Left kidney (tissue), 2 donors: ENCODE data around the gene PCNX1. TPM values are rescaled to one million over a fixed set of nuclear protein-coding genes. Genes with fewer than 3 reads are reported as not detected.
"Not testable (repeated sequence)": the region's sequence is repeated elsewhere in the genome, so short reads cannot be mapped to it uniquely, and the experiment has no call there.

Experiments
- DNase-seq: peaks from one replicate; pipeline ENCODE4 v3.0.0-alpha.2; 2013
- polyA plus RNA-seq: library from polyadenylated mRNA; unstranded; fragments of 120-200 nt; gene quantifications from one replicate; pipeline ENCODE4 v1.2.1, GENCODE V29; 2013; ENCODE audit not compliant: insufficient read length

PCNX1 gene
- polyA plus RNA-seq, 1 donor: 55.4 TPM

DNA sequence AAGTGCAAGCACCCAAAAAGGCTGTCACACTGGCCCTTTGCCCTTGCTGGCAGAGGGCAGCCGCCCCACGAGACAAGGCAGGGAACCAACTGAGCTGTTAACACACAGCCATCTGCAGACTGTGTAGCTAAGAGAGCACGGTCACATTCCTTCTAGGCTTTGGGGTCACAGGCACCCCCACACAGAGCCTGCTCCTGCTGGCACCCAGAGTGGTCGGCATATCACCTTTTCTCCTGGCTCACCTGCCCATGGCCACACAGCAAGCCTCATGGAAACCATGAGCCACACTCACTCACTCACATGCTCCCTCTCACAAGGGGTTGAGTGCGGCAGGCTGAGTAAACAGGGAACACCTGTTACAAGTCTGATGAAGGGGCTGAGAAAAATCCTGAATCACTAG, 214.5 kb downstream of the PCNX1 start:
- DNase-seq: no peak

DNA sequence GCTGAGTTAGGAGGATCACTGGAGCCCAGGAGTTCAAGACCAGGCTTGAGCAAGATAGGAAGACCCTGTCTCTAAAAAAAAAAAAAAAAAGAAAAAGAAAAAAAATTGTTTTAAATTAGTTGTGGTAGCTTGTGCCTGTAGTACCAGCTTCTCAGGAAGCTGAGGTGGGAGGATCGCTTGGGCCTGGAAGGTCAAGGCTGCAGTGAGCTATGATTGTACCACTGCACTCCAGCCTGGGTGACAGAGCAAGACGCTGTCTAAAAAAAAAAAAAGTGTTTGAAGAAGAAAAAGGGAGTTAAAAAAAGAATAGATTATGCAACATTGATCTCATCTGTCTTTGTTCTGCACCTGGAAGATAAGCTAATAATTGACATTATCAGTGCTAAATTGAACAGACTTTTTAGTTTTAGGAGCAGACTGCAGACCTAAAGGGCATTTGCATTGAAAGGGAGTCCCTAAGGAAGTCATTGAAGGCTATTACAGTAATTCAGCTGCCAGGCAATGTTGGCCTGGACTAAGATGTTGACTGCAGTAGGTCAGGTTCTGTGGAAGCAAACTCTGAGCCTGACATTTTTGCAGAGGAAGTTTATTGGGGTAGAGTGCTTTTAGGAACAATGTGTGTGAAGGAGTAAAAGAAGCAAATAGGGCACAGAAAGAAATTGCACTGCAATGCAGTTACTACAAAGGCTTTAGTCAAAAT, 215.8 kb downstream of the PCNX1 start:
- DNase-seq: no peak

DNA sequence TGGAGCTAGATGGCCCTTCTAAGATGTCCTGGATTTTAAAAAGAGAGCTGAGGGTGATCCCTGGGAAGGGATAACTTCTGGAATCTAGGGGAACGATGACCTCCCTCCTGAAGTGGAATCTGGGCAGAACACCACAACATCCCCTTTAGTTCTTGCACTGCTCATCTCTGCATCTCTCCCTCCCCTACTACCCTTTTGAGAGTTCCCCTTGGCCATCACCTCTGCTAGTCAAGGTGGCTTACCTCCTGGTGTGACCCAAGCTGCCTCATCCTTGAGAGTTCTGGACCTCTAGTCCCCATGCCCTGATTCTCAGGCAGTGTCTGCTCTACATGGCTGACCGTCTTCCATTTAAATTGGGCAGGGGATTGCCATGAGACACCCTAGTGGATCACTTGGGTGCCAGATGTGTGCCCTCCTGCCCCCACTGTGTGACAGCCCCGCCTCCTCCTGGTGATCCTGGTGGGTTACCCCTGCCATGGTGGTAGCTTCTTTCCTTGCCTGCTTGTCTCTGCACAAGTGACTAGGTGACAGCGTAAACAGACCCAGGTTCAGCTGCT, 216.4 kb downstream of the PCNX1 start:
- DNase-seq: no peak

DNA sequence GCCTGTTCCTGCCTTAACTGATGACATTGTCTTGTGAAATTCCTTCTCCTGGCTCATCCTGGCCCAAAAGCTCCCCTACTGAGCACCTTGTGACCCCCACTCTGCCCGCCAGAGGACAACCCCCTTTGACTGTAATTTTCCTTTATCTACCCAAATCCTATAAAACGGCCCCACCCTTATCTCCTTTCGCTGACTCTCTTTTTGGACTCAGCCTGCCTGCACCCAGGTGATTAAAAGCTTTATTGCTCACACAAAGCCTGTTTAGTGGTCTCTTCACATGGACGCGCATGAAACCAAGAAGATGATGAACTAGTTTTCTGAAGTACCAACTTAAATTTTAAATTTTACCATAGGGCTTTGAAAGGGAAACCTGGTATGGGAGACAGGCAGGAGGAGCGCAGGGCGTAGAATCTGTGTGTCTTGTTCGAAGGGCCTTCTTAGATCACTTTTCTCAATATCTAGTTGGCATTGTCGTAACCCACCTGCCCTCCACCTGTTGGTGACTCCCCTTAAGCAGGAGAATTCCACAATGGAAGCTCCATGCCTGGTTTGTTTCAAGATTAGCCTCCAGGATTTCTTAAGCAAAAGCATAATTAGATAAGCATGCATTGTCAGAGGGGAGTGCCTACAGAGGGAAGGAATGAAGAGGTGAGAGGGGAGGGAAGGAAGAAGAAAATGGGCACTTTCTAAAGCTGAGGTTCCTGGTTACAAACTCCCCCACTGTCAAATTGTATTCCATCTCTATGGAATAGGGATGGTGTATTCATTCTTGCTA, 222.6 kb downstream of the PCNX1 start:
- DNase-seq: not testable (repeated sequence)

GRCh38 chr14:71130491-71131179, 223.4 kb downstream of the PCNX1 start:
- DNase-seq: no peak

DNA sequence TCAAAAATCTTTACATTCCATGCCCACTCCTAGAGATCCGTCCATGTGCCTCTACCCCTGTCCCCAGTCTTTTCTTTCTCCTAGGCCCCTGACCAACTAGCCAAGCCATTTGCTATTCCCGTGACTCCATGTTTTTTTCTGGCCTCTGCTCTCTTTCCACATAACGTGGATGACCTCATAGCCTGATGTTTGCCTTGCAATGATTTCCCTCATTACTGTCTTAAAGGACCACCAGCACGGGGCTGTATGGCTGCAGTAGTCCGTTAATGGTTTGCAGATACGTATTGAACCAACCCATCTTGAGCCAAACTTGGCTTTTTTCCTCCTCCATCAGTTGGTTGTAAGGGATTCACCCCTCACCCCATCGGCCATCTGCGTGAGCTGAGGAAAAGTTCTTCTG, 226.0 kb downstream of the PCNX1 start:
- no peak for DNase-seq

GRCh38 chr14:71135496-71135895, 228.2 kb downstream of the PCNX1 start:
- DNase-seq: no peak

DNA sequence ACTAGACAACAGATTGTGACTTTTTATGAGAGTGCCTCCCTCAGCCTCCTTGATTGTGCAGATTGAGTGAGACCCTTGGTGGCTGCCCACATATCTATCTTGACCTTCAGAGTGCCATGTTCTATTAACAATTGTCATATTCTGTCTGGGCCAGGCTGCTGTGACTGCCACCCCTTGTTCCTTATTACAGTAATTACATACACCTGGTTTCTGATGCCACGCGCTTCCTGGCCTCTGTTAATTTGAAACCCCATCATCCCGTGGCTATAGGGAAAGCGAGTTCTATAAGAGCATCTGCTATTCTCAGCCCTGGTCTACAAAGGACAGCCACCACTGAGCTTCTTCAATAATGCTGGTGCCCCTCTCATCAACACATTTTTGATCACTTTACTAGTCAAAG, 228.7 kb downstream of the PCNX1 start:
- DNase-seq: no peak

GRCh38 chr14:71136386-71137060, 229.3 kb downstream of the PCNX1 start:
- no peak for DNase-seq

DNA sequence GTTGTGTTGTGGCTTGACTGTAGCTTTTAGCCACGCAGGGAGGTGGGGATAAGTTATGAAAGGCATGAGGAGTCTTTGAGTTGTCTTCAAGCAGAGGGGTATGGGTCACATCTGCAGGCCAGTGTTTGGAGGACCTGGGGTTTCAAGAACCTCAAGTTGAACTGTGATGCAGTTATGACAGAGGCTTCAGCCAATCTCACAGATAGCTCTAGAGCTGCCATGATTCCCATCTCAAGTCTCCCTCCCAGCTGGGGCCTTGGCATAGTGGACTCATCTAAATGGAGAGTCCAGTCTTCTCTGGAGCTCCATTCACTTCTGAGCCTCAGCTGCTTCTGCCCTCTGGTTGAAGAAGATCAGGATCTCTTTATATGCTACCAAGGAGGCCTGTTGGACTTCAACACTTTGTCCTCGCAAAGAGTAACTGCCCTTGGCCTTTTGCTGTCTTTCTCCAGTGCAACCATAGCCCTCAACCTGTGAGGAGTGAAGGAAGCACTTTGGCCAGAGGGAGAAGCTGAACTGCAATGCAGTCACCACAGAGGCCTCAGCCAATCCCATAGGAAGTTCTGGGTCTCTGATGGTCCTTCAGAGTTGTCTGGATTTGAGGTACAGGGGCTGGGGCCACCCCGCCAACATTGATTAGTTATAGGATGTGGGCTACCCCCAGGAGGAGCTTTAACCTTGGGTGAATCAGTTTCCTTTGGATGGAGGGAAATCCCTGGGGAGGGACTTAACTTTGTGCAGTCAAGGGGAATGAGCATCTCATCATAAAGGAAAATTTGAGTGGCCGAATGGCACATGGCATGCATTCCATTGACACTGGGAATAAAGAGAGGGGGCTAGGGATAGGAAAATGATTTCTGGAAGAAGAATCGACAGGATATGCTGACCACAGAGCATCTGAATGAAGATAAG, 230.5 kb downstream of the PCNX1 start:
- no peak for DNase-seq

- no peak for DNase-seq
Measured at GRCh38 chr14:71138448-71139293, 231.4 kb downstream of the PCNX1 start.

DNA sequence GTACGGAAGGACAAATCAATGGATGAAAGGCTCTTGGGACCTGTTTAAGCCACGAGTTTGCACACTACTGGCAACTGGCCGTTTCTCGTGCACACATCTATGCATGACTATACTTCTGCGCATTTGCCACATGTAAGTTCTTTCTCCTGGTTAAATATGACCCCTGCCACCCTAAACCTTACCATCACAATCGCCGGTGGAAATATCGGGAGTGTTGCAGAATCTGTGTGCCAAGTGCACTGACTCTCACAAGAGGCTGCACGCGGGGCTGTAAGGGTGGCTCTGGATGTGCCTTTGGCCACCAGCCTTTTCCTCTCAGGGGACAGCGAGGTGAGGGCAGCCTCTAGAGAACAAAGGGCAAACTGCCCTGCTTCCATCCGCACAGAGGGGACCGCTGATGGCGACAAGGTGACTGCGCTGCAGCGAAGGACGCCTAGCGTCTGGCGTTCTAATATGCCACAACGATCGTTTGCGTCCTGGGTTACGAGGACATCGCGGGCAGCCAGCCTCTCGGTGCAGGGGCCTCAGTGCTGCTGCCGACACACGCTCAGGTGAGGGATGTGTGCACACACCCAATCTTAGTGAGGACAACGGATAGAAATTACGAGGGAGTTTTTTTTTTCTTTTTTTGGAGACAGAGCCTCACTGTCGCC, 232.2 kb downstream of the PCNX1 start:
- no peak for DNase-seq

GRCh38 chr14:71140157-71140556, 232.9 kb downstream of the PCNX1 start:
- DNase-seq: no peak

GRCh38 chr14:71141701-71142374, 234.6 kb downstream of the PCNX1 start:
- no peak for DNase-seq

- DNase-seq: no peak
Measured at GRCh38 chr14:71142375-71143038, 235.2 kb downstream of the PCNX1 start.

DNA sequence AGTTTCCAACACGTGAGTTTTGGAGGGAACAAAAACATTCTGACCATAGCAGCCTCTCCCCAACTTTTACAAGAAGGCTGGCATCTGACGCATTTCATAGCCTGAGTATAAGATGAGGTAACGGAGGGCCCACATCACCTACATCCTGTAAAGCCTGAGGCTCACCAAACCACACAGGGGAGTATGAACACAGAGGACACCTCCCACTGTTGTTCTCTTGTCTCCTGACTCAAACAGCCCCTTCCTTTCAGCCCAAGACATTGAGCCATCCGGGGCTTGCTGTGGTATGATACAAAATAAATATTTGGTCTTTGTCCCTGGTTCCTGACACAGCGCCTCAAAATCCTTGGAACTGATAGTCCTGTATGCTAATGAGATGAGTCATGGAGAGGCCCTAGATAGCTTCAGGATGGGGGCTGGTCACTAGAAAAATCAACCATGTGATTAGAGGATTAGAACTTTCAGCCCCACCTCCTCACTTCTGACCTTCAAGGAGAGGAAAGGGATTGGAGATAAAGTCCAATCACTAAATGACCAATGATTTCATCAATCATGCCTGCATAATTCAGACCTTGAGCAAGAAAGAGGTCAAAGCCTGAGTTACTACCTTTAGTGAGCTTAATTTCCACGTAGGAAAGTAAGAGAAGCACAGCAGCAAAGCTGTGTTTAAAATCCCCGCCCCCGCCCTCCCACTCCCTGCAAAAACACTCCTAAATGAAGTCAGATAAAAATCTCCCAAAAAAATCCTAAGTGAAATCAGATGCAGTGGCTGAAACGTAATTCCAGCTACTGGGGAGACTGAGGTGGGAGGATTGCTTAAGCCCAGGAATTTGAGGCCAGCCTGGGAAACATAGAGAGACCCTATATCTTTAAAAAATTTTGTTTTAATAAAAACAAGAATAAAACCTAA, 236.4 kb downstream of the PCNX1 start:
- DNase-seq: no peak

- not testable (repeated sequence) for DNase-seq
Measured at GRCh38 chr14:71147335-71147734, 240.1 kb downstream of the PCNX1 start.
